Testis (tissue), 3 donors: ENCODE data around the gene PODXL2. TPM values are rescaled to one million over a fixed set of nuclear protein-coding genes. Genes with fewer than 3 reads are reported as not detected.

Source experiments
- DNase-seq: peaks from one replicate; pipeline ENCODE4 v3.0.0-alpha.2; 2019
- H3K27ac ChIP-seq, 2 donors: fragments of 200-600 bp; sonication (generic); one replicate each; pipeline ENCODE4 v1.5.1; 2019
- H3K27me3 ChIP-seq: fragments of 200-600 bp; sonication (generic); one replicate; pipeline ENCODE4 v1.5.1; 2019
- H3K36me3 ChIP-seq: fragments of 200-600 bp; sonication (generic); one replicate; pipeline ENCODE4 v1.5.1; 2017; ENCODE audit warnings: low read depth; ENCODE audit errors: missing control alignments
- H3K4me1 ChIP-seq: fragments of 200-600 bp; sonication (generic); one replicate; pipeline ENCODE4 v1.5.1; 2019
- H3K4me3 ChIP-seq, 2 donors: fragments of 200-600 bp; sonication (generic); one replicate each; pipeline ENCODE4 v1.5.1; 2017 to 2019
- H3K9me3 ChIP-seq: fragments of 200-600 bp; sonication (generic); one replicate; pipeline ENCODE4 v1.5.1; 2017
- POLR2A ChIP-seq: fragments of 450-650 bp; IDR thresholded peaks from one replicate; pipeline ENCODE4 v1.6.1; 2017; ENCODE audit warnings: antibody characterized with exemption, mild to moderate bottlenecking, moderate library complexity
- WGBS, 2 donors: methylation state at CpG; one replicate each; pipeline ENCODE4 v1.1.5; 2018; 5-methylcytosine and 5-hydroxymethylcytosine counted together
- intact Hi-C: fragments of 100-400 bp; cut with DNase I; formaldehyde crosslinking; loops from one replicate; pipeline ENCODE4 v1.15.1; 2023; ENCODE audit warnings: low total_unique reads
- polyA plus RNA-seq: library from polyadenylated mRNA; stranded (reverse); fragments of 350-450 nt; fragmentation: Illumina TruSeq; extraction: RNeasy Lipid Tissue Mini Kit (QIAGEN cat#74804); gene quantifications from one replicate; pipeline ENCODE4 v1.2.3, GENCODE V29; 2014; ENCODE audit warnings: low read depth, low replicate concordance; ENCODE audit not compliant: insufficient read depth
- total RNA-seq, 2 donors: library from RNA; depleted of rRNA; stranded (reverse); fragments of >200 nt; gene quantifications; one replicate each; pipeline ENCODE4 v1.2.3, GENCODE V29; 2016
- TF ChIP-seq, protein P1 (sequence below), 3 experiments: fragments of 450-650 bp in 2 of 3; fragments of 200-600 bp in 1 of 3; sonication (generic) in 1 of 3; IDR thresholded peaks; one replicate each; pipeline ENCODE4 v1.5.1; 2016 to 2019; ENCODE audit warnings: antibody characterized with exemption in 3 of 3, mild to moderate bottlenecking in 2 of 3, moderate library complexity in 1 of 3

Gene PODXL2
- total and polyA plus RNA-seq, 3 donors from 2014 or later, result 51.3 to 88.8 (median 71.9) TPM

DNA sequence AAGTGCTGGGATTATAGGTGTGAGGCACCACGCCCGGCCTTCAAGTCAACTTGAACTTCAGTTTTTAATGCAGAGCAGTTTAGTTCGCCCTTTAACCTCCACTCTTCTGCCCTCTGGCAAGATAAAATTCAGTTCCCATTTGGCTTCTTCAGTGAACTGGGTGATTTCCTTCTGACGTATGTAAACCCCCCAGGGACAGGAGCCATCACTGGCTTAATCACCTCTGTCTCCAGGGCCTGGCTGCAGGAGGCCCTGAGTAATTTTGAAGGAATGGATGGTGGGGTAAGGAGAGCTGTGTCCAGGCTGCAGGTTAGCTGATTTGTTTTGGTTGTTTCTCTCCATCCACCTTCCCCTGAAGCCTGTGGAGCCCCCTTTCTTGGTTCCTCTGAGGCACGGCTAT is 18.9 kb upstream of the PODXL2 start:
- TF ChIP-seq, protein P1, sequence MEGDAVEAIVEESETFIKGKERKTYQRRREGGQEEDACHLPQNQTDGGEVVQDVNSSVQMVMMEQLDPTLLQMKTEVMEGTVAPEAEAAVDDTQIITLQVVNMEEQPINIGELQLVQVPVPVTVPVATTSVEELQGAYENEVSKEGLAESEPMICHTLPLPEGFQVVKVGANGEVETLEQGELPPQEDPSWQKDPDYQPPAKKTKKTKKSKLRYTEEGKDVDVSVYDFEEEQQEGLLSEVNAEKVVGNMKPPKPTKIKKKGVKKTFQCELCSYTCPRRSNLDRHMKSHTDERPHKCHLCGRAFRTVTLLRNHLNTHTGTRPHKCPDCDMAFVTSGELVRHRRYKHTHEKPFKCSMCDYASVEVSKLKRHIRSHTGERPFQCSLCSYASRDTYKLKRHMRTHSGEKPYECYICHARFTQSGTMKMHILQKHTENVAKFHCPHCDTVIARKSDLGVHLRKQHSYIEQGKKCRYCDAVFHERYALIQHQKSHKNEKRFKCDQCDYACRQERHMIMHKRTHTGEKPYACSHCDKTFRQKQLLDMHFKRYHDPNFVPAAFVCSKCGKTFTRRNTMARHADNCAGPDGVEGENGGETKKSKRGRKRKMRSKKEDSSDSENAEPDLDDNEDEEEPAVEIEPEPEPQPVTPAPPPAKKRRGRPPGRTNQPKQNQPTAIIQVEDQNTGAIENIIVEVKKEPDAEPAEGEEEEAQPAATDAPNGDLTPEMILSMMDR (IDR thresholded peaks at IDR 0.05), result no peak
- no peak for TF ChIP-seq POLR2A
- intact Hi-C loops, result no loop called here
- Histone ChIP-seq H3K4me3 (no peak overlapping the region), H3K36me3 (no peaks in the 10 kb centered on the region), H3K9me3 (no peaks in the 10 kb centered on the region), H3K27ac (no peak overlapping the region), H3K4me1 (no peaks in the 10 kb centered on the region), H3K27me3 (no peaks in the 10 kb centered on the region)
- DNase-seq, result no peak
- 89 to 92% methylated on average over 5 of the region's 5 CpGs for WGBS, 2 donors

DNA sequence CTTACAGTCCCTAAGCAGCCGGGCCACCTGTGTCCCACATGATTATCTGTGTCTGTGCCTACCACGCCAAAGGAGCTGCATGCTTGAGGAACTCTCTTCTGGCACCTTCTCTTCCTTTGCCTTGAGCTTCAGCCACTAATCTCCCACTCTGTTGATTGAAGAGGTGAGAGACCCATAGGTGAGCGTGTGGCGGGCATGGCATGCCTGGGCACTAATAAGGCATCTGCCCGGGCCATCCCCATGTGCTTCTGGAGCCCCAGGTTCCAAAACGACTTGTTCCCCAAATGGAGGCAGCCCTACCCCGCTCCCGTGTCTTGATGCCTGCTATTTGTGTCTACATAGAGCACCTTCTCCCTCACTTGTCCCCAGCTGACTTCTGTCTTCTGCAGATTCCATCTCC is 17.7 kb upstream of the PODXL2 start:
- intact Hi-C loops, result no loop called here
- WGBS, 2 donors, result 94 to 95% methylated on average over 8 of the region's 8 CpGs
- Histone ChIP-seq H3K27me3 (no peaks in the 10 kb centered on the region), H3K27ac (no peak overlapping the region), H3K36me3 (no peaks in the 10 kb centered on the region), H3K4me3 (no peak overlapping the region), H3K4me1 (no peaks in the 10 kb centered on the region), H3K9me3 (no peaks in the 10 kb centered on the region)
- TF ChIP-seq POLR2A, result no peak
- no peak for DNase-seq

DNA sequence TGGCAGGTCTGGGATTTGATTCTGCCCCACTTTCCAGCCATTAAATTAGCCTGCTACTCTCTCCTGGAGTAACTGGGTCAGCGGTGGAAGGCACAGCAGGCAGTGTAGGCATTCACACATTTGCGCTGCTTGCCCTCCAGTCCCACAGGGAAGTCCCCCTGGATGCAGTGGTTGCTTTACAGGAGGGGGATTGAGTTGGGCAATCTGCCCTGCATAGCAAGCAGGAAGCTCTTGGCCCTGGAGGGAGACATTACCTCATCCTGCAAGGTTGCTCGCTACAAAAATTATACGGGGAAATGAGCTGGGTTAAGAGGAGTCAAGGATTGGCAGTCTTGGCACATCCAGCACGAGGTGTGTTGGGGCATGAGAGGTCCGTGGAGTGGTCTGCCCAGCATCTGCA is 16.0 kb upstream of the PODXL2 start:
- Histone ChIP-seq H3K4me1 (no peaks in the 10 kb centered on the region), H3K27ac (no peak overlapping the region), H3K9me3 (no peaks in the 10 kb centered on the region), H3K27me3 (no peaks in the 10 kb centered on the region), H3K4me3 (no peak overlapping the region), H3K36me3 (no peaks in the 10 kb centered on the region)
- WGBS, 2 donors, result 76 to 79% methylated on average over 6 of the region's 6 CpGs
- TF ChIP-seq, protein P1 (IDR thresholded peaks at IDR 0.05), result no peak
- TF ChIP-seq POLR2A, result no peak
- no peak for DNase-seq
- intact Hi-C loops, result no loop called here

- Histone ChIP-seq H3K4me1 (no peaks in the 10 kb centered on the region), H3K4me3 (no peak overlapping the region), H3K36me3 (no peaks in the 10 kb centered on the region), H3K27ac (no peak overlapping the region), H3K9me3 (no peaks in the 10 kb centered on the region), H3K27me3 (no peaks in the 10 kb centered on the region)
- TF ChIP-seq, protein P1 (IDR thresholded peaks at IDR 0.05), result no peak
- TF ChIP-seq POLR2A, result no peak
- no peak for DNase-seq
- intact Hi-C loops, result no loop called here
Measured at GRCh38 chr3:127613406-127613805, 15.6 kb upstream of the PODXL2 start.

GRCh38 chr3:127614928-127615589 is 13.9 kb upstream of the PODXL2 start:
- Histone ChIP-seq H3K27me3 (no peaks in the 10 kb centered on the region), H3K36me3 (no peaks in the 10 kb centered on the region)
- WGBS, 2 donors, result 85 to 91% methylated on average over 4 of the region's 4 CpGs

More at GRCh38 chr3:127614928-127615589, 13.9 kb upstream of the PODXL2 start:
- no peak for DNase-seq
- no peak for TF ChIP-seq POLR2A
- TF ChIP-seq, protein P1 (IDR thresholded peaks at IDR 0.05), result no peak
- Histone ChIP-seq H3K4me3 (no peak overlapping the region), H3K27ac (no peak overlapping the region), H3K4me1 (no peaks in the 10 kb centered on the region), H3K9me3 (no peaks in the 10 kb centered on the region)
- intact Hi-C loops, result no loop called here
